ENCODE measurements around the gene TMC8.

GRCh38 chr17:78112518-78113471 lies 17.8 kb upstream of the TMC8 start:
- TF ChIP-seq, protein P1, sequence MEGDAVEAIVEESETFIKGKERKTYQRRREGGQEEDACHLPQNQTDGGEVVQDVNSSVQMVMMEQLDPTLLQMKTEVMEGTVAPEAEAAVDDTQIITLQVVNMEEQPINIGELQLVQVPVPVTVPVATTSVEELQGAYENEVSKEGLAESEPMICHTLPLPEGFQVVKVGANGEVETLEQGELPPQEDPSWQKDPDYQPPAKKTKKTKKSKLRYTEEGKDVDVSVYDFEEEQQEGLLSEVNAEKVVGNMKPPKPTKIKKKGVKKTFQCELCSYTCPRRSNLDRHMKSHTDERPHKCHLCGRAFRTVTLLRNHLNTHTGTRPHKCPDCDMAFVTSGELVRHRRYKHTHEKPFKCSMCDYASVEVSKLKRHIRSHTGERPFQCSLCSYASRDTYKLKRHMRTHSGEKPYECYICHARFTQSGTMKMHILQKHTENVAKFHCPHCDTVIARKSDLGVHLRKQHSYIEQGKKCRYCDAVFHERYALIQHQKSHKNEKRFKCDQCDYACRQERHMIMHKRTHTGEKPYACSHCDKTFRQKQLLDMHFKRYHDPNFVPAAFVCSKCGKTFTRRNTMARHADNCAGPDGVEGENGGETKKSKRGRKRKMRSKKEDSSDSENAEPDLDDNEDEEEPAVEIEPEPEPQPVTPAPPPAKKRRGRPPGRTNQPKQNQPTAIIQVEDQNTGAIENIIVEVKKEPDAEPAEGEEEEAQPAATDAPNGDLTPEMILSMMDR (IDR thresholded peaks at IDR 0.05; ENCODE audit: extremely low read depth in 1 of 2, insufficient read depth in 1 of 2, low read depth in 1 of 2, low read length in 2 of 2), result peak; percentile 98 to 99
- no peak for TF ChIP-seq POLR2A (IDR thresholded peaks at IDR 0.05; ENCODE audit: low read depth, low read length)
- no peak for TF ChIP-seq MYC (IDR thresholded peaks at IDR 0.05; ENCODE audit: low read depth, low read length)
- no peak for TF ChIP-seq POLR2AphosphoS5 (IDR thresholded peaks at IDR 0.05; ENCODE audit: insufficient read depth, low read depth, low read length)
- TF ChIP-seq GATA2 (IDR thresholded peaks at IDR 0.05; ENCODE audit: insufficient read depth, insufficient read length, low read depth, low read length), result no peak
